ENCODE measurements around the gene CHAD.
"Not testable (repeated sequence)": the region's sequence is repeated elsewhere in the genome, so short reads cannot be mapped to it uniquely, and the experiment has no call there.

The CHAD gene

GRCh38 chr17:50430821-50431618 is 37.7 kb downstream of the CHAD start:
- TF ChIP-seq SUZ12 (IDR thresholded peaks at IDR 0.05; ENCODE audit: extremely low read depth, insufficient read depth, insufficient read length): no peak
- TF ChIP-seq YY1 (IDR thresholded peaks at IDR 0.05; ENCODE audit: insufficient read depth, insufficient read length): no peak
- TF ChIP-seq ZNF274 (IDR thresholded peaks at IDR 0.05; ENCODE audit: low read depth, low read length): no peak
- Histone ChIP-seq H3K27me3 (ENCODE audit: insufficient read depth, insufficient read length) (no peaks in the 10 kb centered on the region), H3K4me1 (ENCODE audit: insufficient read depth, insufficient read length) (peaks cover 2% of the 10 kb centered on the region), H3K4me3 (ENCODE audit: insufficient read length, low read depth) (no peak overlapping the region), H3K9ac (ENCODE audit: insufficient read length, low read depth) (no peak overlapping the region), H3K9me3 (ENCODE audit: insufficient read depth, low read length) (no peaks in the 10 kb centered on the region; the same call in 1 of the 2 replicates), H3K36me3 (ENCODE audit: insufficient read depth, insufficient read length, low read length) (peaks cover 4% of the 10 kb centered on the region)
- DNase-seq (ENCODE audit: low read depth, low spot score): no peak

DNA sequence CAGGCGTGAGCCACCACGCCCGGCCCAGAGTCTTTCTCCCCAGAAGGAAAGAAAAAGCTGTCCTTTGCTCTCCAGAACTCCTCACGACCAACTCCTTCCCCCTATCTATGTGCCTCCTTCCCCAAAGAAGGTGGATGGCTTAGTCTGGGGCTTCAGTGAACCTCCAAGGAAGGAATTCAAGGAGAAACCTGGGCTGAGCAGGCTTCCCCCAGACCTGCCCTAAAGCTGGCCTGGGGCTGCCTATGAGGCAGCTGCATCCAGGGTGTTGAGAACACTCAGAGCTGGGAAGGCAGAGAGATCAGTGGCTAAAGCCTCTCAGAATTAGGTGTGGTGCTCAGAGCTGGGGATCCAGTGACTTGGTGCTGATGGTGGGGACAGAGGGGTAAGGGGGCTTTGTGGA is 38.9 kb downstream of the CHAD start:
- Histone ChIP-seq H3K27me3 (ENCODE audit: insufficient read depth, insufficient read length) (peaks cover 5% of the 10 kb centered on the region), H3K9ac (ENCODE audit: insufficient read length, low read depth) (peak overlapping the region; percentile 36), H3K9me3 (ENCODE audit: insufficient read depth, low read length) (no peaks in the 10 kb centered on the region; the same call in 1 of the 2 replicates), H3K4me3 (ENCODE audit: insufficient read length, low read depth) (no peak overlapping the region), H3K36me3 (ENCODE audit: insufficient read depth, insufficient read length, low read length) (peaks cover 4% of the 10 kb centered on the region), H3K4me1 (ENCODE audit: insufficient read depth, insufficient read length) (peaks cover 8% of the 10 kb centered on the region)
- no peak for TF ChIP-seq YY1 (IDR thresholded peaks at IDR 0.05; ENCODE audit: insufficient read depth, insufficient read length)
- no peak for TF ChIP-seq ZNF274 (IDR thresholded peaks at IDR 0.05; ENCODE audit: low read depth, low read length)
- TF ChIP-seq SUZ12 (IDR thresholded peaks at IDR 0.05; ENCODE audit: extremely low read depth, insufficient read depth, insufficient read length): no peak
- no peak for DNase-seq (ENCODE audit: low read depth, low spot score)

DNA sequence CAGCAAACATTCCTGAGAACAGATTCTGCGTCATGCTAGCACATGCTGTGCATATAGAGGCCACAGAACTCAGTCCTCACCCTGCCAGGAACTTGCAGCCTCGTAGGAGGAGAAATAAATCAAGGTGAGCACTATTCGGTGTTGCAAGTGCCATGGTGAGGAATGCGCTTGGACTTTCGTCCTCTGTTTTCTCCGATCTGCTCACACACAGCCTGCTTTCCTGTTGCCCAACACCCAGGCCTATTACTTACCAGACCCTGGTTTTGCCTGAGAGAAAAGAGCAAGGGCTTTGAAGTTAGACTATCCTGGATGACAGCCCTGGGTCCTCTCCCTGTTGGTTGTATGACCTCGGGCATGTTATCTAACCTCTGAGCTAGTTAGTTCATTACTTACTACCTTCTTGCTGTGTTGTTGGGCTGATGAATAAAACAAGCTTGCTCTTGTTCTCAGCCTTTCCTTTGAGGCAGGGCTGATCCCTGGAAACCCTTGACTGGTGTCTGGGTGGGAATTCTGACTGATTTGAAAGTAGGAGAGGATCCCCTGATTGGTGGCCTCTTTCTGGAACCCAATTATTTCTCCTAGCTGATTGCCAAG is 39.8 kb downstream of the CHAD start:
- peaks cover 4% of the 10 kb centered on the region for H3K36me3 ChIP-seq (ENCODE audit: insufficient read depth, insufficient read length, low read length)
- no peak for DNase-seq (ENCODE audit: low read depth, low spot score)
- H3K27me3 ChIP-seq (ENCODE audit: insufficient read depth, insufficient read length): peaks cover 5% of the 10 kb centered on the region
- H3K9me3 ChIP-seq (ENCODE audit: insufficient read depth, low read length): no peaks in the 10 kb centered on the region; the same call in 1 of the 2 replicates
- no peak overlapping the region for H3K9ac ChIP-seq (ENCODE audit: insufficient read length, low read depth)
- TF ChIP-seq SUZ12 (IDR thresholded peaks at IDR 0.05; ENCODE audit: extremely low read depth, insufficient read depth, insufficient read length): no peak
- H3K4me1 ChIP-seq (ENCODE audit: insufficient read depth, insufficient read length): peaks cover 9% of the 10 kb centered on the region
- H3K4me3 ChIP-seq (ENCODE audit: insufficient read length, low read depth): no peak overlapping the region

- H3K4me3 ChIP-seq (ENCODE audit: insufficient read length, low read depth); DNase-seq (ENCODE audit: low read depth, low spot score); H3K27me3 ChIP-seq (ENCODE audit: insufficient read depth, insufficient read length); H3K4me1 ChIP-seq (ENCODE audit: insufficient read depth, insufficient read length); H3K9ac ChIP-seq (ENCODE audit: insufficient read length, low read depth); H3K36me3 ChIP-seq (ENCODE audit: insufficient read depth, insufficient read length, low read length); H3K9me3 ChIP-seq (ENCODE audit: insufficient read depth, low read length): not testable (repeated sequence)
Observed at GRCh38 chr17:50428126-50428525, 40.6 kb downstream of the CHAD start.

GRCh38 chr17:50426814-50427787 is 41.6 kb downstream of the CHAD start:
- Histone ChIP-seq H3K27me3 (ENCODE audit: insufficient read depth, insufficient read length) (peaks cover 5% of the 10 kb centered on the region), H3K9me3 (ENCODE audit: insufficient read depth, low read length) (no peaks in the 10 kb centered on the region; the same call in 1 of the 2 replicates), H3K9ac (ENCODE audit: insufficient read length, low read depth) (peak overlapping the region; percentile 87), H3K4me3 (ENCODE audit: insufficient read length, low read depth) (peak overlapping the region; percentile 54), H3K4me1 (ENCODE audit: insufficient read depth, insufficient read length) (peaks cover 9% of the 10 kb centered on the region), H3K36me3 (ENCODE audit: insufficient read depth, insufficient read length, low read length) (peaks cover 4% of the 10 kb centered on the region)
- no peak for DNase-seq (ENCODE audit: low read depth, low spot score)
- no peak for TF ChIP-seq SUZ12 (IDR thresholded peaks at IDR 0.05; ENCODE audit: extremely low read depth, insufficient read depth, insufficient read length)
- TF ChIP-seq ZNF274 (IDR thresholded peaks at IDR 0.05; ENCODE audit: low read depth, low read length): no peak

GRCh38 chr17:50426472-50426782 is 42.3 kb downstream of the CHAD start:
- peak overlapping the region; percentile 87 for H3K9ac ChIP-seq (ENCODE audit: insufficient read length, low read depth)
- peaks cover 5% of the 10 kb centered on the region for H3K27me3 ChIP-seq (ENCODE audit: insufficient read depth, insufficient read length)
- peaks cover 7% of the 10 kb centered on the region for H3K4me1 ChIP-seq (ENCODE audit: insufficient read depth, insufficient read length)
- H3K4me3 ChIP-seq (ENCODE audit: insufficient read length, low read depth): peak overlapping the region; percentile 54
- H3K9me3 ChIP-seq (ENCODE audit: insufficient read depth, low read length): no peaks in the 10 kb centered on the region; the same call in 1 of the 2 replicates
- TF ChIP-seq ZNF274 (IDR thresholded peaks at IDR 0.05; ENCODE audit: low read depth, low read length) (no peak), SUZ12 (IDR thresholded peaks at IDR 0.05; ENCODE audit: extremely low read depth, insufficient read depth, insufficient read length) (no peak), YY1 (IDR thresholded peaks at IDR 0.05; ENCODE audit: insufficient read depth, insufficient read length) (no peak)
- H3K36me3 ChIP-seq (ENCODE audit: insufficient read depth, insufficient read length, low read length): peaks cover 4% of the 10 kb centered on the region
- no peak for DNase-seq (ENCODE audit: low read depth, low spot score)
